ENCODE data around the gene TMEM72.

Gene TMEM72

DNA sequence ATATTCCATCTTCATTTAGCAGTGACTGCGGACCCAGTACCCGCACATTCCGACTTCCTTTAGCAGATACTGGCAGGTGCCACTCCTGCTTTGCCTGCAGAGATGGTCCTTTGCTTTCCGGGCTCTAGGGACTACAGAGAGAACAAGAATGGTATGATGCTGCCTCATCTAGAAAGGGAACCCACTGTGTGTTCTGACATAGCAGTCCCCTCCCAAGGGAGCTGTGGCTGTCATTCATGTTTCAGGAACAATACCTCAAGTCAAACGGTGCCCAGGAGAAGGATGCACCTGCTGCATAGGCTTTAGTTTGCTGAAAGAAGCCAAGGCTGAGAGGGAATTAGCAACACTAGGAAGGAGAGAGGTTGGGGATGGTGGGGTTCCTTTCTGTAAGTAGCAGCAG, 15.9 kb upstream of the TMEM72 start:
- no peak overlapping the region for H3K4me3 ChIP-seq (ENCODE audit: low read depth, low read length)
- DNase-seq (ENCODE audit: low read depth), result no peak
- TF ChIP-seq, protein P1, sequence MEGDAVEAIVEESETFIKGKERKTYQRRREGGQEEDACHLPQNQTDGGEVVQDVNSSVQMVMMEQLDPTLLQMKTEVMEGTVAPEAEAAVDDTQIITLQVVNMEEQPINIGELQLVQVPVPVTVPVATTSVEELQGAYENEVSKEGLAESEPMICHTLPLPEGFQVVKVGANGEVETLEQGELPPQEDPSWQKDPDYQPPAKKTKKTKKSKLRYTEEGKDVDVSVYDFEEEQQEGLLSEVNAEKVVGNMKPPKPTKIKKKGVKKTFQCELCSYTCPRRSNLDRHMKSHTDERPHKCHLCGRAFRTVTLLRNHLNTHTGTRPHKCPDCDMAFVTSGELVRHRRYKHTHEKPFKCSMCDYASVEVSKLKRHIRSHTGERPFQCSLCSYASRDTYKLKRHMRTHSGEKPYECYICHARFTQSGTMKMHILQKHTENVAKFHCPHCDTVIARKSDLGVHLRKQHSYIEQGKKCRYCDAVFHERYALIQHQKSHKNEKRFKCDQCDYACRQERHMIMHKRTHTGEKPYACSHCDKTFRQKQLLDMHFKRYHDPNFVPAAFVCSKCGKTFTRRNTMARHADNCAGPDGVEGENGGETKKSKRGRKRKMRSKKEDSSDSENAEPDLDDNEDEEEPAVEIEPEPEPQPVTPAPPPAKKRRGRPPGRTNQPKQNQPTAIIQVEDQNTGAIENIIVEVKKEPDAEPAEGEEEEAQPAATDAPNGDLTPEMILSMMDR (IDR thresholded peaks at IDR 0.05; ENCODE audit: control insufficient read depth, extremely low read depth, insufficient read depth), result no peak

DNA sequence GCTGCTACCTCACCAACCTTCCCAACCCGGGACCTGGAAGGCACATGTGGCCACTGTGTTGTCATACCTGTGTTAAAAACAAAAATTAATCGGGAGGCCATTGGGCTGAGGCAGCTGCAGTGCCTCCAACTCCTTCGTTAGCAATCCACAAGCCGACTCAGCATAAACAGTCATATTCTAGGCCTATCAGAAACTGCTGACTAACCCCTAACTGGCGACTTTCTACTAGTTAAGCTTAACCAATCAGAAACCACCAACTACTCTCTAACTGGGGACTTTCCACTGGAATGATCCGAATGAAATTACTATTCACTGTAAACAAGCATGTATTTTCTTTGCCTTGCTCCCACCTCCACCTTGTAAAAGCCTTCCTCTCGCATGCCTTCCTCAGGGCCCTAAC, 14.1 kb upstream of the TMEM72 start:
- no peak overlapping the region for H3K4me3 ChIP-seq (ENCODE audit: low read depth, low read length)
- DNase-seq (ENCODE audit: low read depth), result no peak
- TF ChIP-seq, protein P1 (IDR thresholded peaks at IDR 0.05; ENCODE audit: control insufficient read depth, extremely low read depth, insufficient read depth), result no peak

DNA sequence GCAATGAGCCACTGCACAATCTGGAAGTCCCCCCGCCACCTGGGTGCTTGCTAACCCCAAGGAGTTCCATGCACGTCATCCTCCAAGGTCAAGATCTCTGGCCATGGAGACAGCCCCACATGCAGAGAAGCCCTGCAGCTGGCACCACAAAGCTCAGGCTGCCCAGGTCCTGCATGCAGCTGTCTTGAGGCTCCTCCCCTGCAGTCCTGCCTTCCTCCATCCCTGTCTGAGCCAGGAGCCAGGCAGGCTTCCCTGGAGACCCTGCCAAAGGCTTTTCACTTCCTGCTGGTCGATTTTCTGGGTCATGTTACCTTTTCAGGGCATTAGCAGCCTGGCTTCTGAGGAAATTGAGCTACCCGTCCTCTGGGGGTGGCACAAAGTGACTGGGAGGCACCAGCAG, 12.5 kb upstream of the TMEM72 start:
- TF ChIP-seq, protein P1 (IDR thresholded peaks at IDR 0.05; ENCODE audit: control insufficient read depth, extremely low read depth, insufficient read depth), result no peak
- no peak overlapping the region for H3K4me3 ChIP-seq (ENCODE audit: low read depth, low read length)
- no peak for DNase-seq (ENCODE audit: low read depth)

DNA sequence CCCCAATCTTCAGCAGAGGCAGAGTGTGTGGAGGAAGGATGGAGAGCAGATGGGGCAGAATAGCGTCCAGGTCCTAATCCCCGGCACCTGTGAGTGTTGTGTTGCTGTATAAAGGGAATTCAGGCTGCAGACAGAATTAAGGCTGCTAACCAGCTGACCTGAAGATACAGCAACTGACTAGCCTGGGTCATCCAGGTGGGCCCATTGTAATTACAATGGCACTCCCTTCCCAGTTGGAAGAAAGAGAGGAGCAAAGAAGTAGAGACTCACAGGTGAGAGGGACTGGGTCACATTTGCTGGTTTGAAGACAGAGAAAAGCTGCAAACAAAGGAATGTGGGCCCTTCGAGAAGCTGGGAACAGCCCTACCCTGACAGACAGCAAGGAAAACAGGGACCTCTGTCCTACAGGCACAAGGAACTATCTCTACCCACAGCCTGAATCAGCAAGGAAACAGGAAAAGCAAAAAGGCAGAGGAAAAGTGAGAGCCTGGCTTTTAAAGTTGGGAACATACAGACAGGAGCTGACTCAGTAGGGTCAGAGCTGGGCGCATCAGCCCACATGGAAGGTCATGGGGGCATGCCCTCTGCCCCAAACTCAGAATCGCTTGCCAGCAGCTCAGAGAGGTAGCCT, 11.6 kb upstream of the TMEM72 start:
- no peak for DNase-seq (ENCODE audit: low read depth)
- H3K4me3 ChIP-seq (ENCODE audit: low read depth, low read length), result no peak overlapping the region
- TF ChIP-seq, protein P1 (IDR thresholded peaks at IDR 0.05; ENCODE audit: control insufficient read depth, extremely low read depth, insufficient read depth), result no peak

DNA sequence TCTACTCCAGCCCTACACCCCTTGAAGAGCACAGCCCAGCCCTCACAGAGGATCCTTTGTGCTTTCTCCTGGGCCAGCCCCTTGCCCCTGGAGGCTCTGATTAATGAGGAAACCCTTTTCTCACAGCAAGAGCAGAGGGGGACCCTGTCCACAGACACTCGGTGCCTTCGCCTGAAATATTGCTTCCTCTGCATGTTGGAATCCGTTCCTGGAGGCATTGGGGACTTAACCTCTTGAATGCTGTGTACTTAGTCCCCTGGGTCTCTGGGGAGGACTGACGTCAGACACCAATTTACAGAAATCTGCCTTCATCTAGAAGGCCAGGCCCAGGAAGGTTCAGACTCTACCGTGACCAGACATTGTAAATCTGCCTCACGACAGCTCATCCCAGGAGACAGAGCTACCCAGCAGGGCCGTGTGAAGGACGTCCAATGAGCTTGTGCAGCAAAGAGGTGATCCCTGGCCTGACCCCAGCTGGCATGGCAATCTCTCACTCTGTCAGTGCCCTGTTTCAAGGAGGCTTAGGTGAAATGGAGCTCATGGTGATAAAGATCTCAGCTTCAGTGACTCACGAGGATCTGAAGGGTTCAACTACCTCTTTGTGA, 8.1 kb upstream of the TMEM72 start:
- no peak overlapping the region for H3K4me3 ChIP-seq (ENCODE audit: low read depth, low read length)
- DNase-seq (ENCODE audit: low read depth), result no peak
- TF ChIP-seq, protein P1 (IDR thresholded peaks at IDR 0.05; ENCODE audit: control insufficient read depth, extremely low read depth, insufficient read depth), result no peak

DNA sequence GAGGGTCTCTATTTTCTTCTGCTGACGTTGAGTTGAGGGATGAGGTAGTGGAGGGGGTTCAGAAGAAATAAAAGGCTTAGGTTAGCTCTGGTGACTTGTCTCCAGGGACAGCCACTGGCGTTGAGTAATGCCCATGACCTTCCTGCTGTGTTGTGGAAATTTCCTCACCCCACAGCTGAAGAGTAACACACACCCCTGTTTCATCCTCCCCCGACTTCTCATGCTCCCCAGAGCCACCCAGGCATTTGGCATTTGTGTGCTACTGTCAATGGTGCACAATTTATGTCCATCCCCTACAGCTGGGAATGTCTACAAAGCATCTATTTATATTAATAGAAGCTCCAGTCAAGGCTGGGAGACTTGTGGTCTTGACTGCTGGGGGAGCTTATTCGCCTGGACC, 4.7 kb upstream of the TMEM72 start:
- no peak for DNase-seq (ENCODE audit: low read depth)
- H3K4me3 ChIP-seq (ENCODE audit: low read depth, low read length), result no peak overlapping the region
- TF ChIP-seq, protein P1 (IDR thresholded peaks at IDR 0.05; ENCODE audit: control insufficient read depth, extremely low read depth, insufficient read depth), result no peak

DNA sequence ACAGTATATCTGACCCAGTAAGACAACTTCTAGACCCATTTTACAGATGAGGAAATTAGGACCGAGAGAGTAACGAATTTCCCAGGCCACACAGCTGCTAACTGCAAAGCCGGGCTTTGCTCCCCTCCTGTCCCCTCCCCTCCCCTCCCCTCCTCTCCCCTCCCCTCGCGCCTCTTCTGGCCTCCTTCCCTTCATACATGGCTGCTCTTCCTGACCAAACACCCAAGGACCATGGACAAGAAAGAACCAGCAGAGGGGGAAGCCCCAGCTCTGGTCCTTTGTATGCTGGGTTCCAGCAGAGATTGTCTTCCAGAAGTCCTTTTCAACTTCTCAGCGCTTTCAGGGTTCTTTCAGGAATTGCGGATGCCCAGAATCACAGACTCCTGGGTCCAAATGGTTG, 3.6 kb upstream of the TMEM72 start:
- TF ChIP-seq, protein P1 (IDR thresholded peaks at IDR 0.05; ENCODE audit: control insufficient read depth, extremely low read depth, insufficient read depth), result no peak
- no peak overlapping the region for H3K4me3 ChIP-seq (ENCODE audit: low read depth, low read length)
- DNase-seq (ENCODE audit: low read depth), result no peak
